ENCODE results near the gene PIWIL1.

PIWIL1 gene

GRCh38 chr12:130335517-130336392, 1.9 kb upstream of the PIWIL1 start:
- peak; percentile 39 for DNase-seq (ENCODE audit: low read depth)
- no peak overlapping the region for H3K4me3 ChIP-seq (ENCODE audit: low read depth, low read length)
- TF ChIP-seq CTCF (IDR thresholded peaks at IDR 0.05; ENCODE audit: control insufficient read depth, extremely low read depth, insufficient read depth), result peak; percentile 75

- DNase-seq (ENCODE audit: low read depth), result no peak
- TF ChIP-seq CTCF (IDR thresholded peaks at IDR 0.05; ENCODE audit: control insufficient read depth, extremely low read depth, insufficient read depth), result no peak
- H3K4me3 ChIP-seq (ENCODE audit: low read depth, low read length), result no peak overlapping the region
These were observed 782 bp upstream of the PIWIL1 start for GRCh38 chr12:130336723-130337487.

GRCh38 chr12:130338794-130339601, 1.3 kb downstream of the PIWIL1 start:
- no peak overlapping the region for H3K4me3 ChIP-seq (ENCODE audit: low read depth, low read length)
- TF ChIP-seq CTCF (IDR thresholded peaks at IDR 0.05; ENCODE audit: control insufficient read depth, extremely low read depth, insufficient read depth), result no peak
- DNase-seq (ENCODE audit: low read depth), result no peak

DNA sequence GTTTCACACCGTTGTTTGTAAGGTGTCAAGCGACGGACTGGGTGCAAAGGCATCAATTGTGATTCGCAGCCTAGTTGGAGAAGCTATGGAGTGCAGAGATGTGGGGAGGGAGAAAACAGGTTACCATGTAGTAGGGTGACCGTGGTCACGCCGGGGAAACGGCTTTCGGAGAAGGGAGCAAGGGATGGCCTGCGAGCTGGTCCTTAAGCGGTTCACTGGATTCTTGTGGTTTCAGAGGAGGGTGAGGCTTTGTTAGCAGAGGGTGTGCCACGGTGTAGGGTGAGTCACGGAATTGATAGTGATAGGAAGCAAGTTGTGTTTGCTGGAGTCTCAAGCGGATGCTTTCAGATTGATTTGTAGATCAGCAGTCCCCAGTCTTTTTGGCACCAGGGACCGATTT, 2.3 kb downstream of the PIWIL1 start:
- no peak for TF ChIP-seq CTCF (IDR thresholded peaks at IDR 0.05; ENCODE audit: control insufficient read depth, extremely low read depth, insufficient read depth)
- H3K4me3 ChIP-seq (ENCODE audit: low read depth, low read length), result no peak overlapping the region
- DNase-seq (ENCODE audit: low read depth), result no peak

DNA sequence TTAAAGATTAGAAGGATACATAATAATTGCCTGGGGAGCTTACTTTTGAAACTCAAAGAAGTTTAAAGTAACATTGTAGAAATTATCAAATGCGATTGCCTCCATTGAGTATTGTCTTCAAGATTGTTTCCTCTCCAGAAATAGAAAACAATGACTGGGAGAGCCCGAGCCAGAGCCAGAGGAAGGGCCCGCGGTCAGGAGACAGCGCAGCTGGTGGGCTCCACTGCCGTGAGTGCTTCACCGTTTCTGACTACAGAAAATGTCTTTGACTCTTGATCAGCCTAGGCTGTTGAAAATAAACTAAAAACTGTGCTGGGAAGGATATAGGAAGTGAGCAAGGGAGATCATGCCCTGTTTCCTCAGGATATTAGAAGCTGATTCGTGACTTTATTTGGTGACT, 4.8 kb downstream of the PIWIL1 start:
- no peak for TF ChIP-seq CTCF (IDR thresholded peaks at IDR 0.05; ENCODE audit: control insufficient read depth, extremely low read depth, insufficient read depth)
- DNase-seq (ENCODE audit: low read depth), result no peak
- no peak overlapping the region for H3K4me3 ChIP-seq (ENCODE audit: low read depth, low read length)

DNA sequence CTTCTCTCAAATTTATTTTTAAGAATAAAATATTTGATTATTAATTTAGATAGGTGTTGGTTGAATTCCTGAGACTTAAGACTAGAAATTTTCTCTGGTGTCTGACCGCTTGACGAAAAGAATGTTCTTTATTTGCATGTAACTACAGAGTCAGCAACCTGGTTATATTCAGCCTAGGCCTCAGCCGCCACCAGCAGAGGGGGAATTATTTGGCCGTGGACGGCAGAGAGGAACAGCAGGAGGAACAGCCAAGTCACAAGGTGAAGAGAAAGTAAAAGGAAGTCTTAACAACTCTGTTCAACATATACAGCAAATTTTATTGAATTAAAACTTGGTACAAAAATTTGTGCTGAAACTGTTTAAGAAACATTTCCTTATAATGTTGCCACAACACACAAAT, 5.2 kb downstream of the PIWIL1 start:
- no peak for DNase-seq (ENCODE audit: low read depth)
- H3K4me3 ChIP-seq (ENCODE audit: low read depth, low read length), result no peak overlapping the region
- TF ChIP-seq CTCF (IDR thresholded peaks at IDR 0.05; ENCODE audit: control insufficient read depth, extremely low read depth, insufficient read depth), result 0 out of 2 replicates have a peak, but pooled peaks have one; percentile 9
